Activated T-cell treated with anti-CD3 and anti-CD28 coated beads, Interleukin-2, amount 50 U/mL, for 4 hours (primary cell): ENCODE results near the gene TOMM40L. TPM values are rescaled to one million over a fixed set of nuclear protein-coding genes. Genes with fewer than 3 reads are reported as not detected.

Source experiments
- ATAC-seq, 2 donors: fragments of 200-7000 bp; cut with Tn5 transposase; one replicate each; pipeline ENCODE4 v1.10.0; 2021
- DNase-seq: peaks from one replicate; pipeline ENCODE4 v3.0.0-alpha.2; 2020
- H3K27me3 Mint-ChIP-seq: one replicate; pipeline ENCODE4 v1.8.0; 2021; ENCODE audit warnings: low read depth, mixed read lengths
- H3K36me3 Mint-ChIP-seq: one replicate; pipeline ENCODE4 v1.8.0; 2022; ENCODE audit warnings: mixed read lengths; ENCODE audit not compliant: insufficient read depth
- H3K4me1 Mint-ChIP-seq: one replicate; pipeline ENCODE4 v1.8.0; 2021; ENCODE audit warnings: low read depth, mixed read lengths
- H3K4me3 Mint-ChIP-seq: one replicate; pipeline ENCODE4 v1.8.0; 2021; ENCODE audit warnings: mild to moderate bottlenecking, moderate library complexity, mixed read lengths
- H3K9me3 Mint-ChIP-seq: one replicate; pipeline ENCODE4 v1.8.0; 2021; ENCODE audit warnings: mixed read lengths
- total RNA-seq, 3 donors: library from RNA; stranded (reverse); gene quantifications; one replicate each; pipeline ENCODE4 v1.2.1, GENCODE V29; 2021

Gene TOMM40L
- total RNA-seq, 3 donors from 2014 or later = 23.8 to 29.8 (median 25.5) TPM

- peaks cover 18% of the 10 kb centered on the region for H3K36me3 Mint-ChIP-seq
- no peaks in the 10 kb centered on the region for H3K27me3 Mint-ChIP-seq
- H3K4me3 Mint-ChIP-seq = peak within 1 kb of the TSS; percentile 94
- no peaks in the 10 kb centered on the region for H3K9me3 Mint-ChIP-seq
- peaks cover 65% of the 10 kb centered on the region for H3K4me1 Mint-ChIP-seq
- DNase-seq = peak; percentile 93
- peak; percentile 99 for ATAC-seq
Measured at GRCh38 chr1:161201836-161202712, 23.8 kb upstream of the TOMM40L start, which contains the start of gene NDUFS2. Gene NDUFS2 (plus strand): TSS chr1:161202367. CDS start chr1:161202386, 19 bp downstream.

DNA sequence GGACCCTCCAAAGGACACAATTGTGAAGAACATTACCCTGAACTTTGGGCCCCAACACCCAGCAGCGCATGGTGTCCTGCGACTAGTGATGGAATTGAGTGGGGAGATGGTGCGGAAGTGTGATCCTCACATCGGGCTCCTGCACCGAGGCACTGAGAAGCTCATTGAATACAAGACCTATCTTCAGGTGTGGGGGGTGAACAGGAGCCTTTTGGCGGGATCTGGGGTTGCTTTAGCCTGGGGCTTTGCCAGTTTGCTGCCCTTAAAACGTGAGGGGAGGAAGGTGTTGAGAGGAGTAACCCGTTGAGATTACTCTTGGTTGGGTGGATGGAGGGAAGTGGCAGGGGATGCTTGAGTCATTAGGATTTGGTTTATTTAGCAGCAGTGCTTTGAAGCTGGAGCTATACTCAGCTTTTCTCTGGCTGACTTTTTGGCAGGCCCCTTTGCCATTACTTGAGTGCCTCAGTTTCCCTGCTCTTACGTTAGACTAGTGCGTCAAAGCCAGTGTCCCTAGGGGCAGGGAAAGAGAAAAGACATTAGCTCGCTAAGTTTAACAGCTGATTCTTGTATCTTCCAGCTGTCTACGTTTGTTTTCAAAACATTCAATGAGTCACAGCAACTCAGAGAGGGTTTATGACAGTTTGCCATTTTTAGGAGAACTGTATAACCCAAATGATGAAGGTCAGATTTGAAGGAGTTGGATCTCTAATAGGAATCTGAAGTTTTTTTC is 19.3 kb upstream of the TOMM40L start:
- peaks cover 30% of the 10 kb centered on the region for H3K36me3 Mint-ChIP-seq
- no peak for DNase-seq
- no peaks in the 10 kb centered on the region for H3K27me3 Mint-ChIP-seq
- no peak for ATAC-seq
- H3K4me1 Mint-ChIP-seq = peaks cover 53% of the 10 kb centered on the region
- H3K4me3 Mint-ChIP-seq = no peak overlapping the region
- no peaks in the 10 kb centered on the region for H3K9me3 Mint-ChIP-seq

- DNase-seq (no peak), ATAC-seq (no peak)
- Mint-ChIP-seq H3K9me3 (no peaks in the 10 kb centered on the region), H3K4me1 (peaks cover 47% of the 10 kb centered on the region), H3K4me3 (no peak overlapping the region), H3K27me3 (no peaks in the 10 kb centered on the region), H3K36me3 (peaks cover 36% of the 10 kb centered on the region)
Measured at GRCh38 chr1:161207173-161207572, 18.7 kb upstream of the TOMM40L start.

GRCh38 chr1:161209790-161210409 is 16.0 kb upstream of the TOMM40L start:
- ATAC-seq (peak; percentile 94 to 96), DNase-seq (peak; percentile 56)
- Mint-ChIP-seq H3K4me3 (no peak overlapping the region), H3K9me3 (no peaks in the 10 kb centered on the region), H3K27me3 (no peaks in the 10 kb centered on the region), H3K36me3 (peaks cover 47% of the 10 kb centered on the region), H3K4me1 (peaks cover 28% of the 10 kb centered on the region)

DNA sequence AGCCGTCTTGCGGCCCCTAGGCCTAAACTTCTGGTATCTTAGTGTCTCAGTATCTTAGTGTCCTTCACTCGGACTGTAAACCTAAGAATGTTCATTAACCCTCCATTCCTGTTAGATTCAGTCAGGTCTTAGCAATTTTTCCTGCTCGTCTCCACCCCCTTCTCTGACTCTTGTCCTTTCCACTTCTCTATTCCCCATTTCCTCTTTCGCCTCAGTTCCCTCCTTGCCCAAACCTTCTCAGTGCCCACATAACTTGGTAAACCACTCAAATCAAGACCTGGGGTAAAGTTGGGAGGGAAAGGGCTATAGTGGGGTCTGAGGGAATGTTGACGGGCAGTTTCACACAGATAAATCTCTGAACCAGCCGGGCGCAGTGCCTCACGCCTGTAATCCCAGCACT is 11.5 kb upstream of the TOMM40L start:
- H3K36me3 Mint-ChIP-seq = peaks cover 36% of the 10 kb centered on the region
- H3K4me1 Mint-ChIP-seq = peaks cover 44% of the 10 kb centered on the region
- no peak for ATAC-seq
- no peaks in the 10 kb centered on the region for H3K27me3 Mint-ChIP-seq
- DNase-seq = no peak
- H3K4me3 Mint-ChIP-seq = no peak overlapping the region
- H3K9me3 Mint-ChIP-seq = no peaks in the 10 kb centered on the region

- ATAC-seq (no peak), DNase-seq (no peak)
- Mint-ChIP-seq H3K4me3 (peak within 1 kb of the TSS; percentile 63), H3K36me3 (peaks cover 29% of the 10 kb centered on the region), H3K27me3 (no peaks in the 10 kb centered on the region), H3K9me3 (no peaks in the 10 kb centered on the region), H3K4me1 (peaks cover 41% of the 10 kb centered on the region)
Measured at GRCh38 chr1:161215076-161215475, 10.8 kb upstream of the TOMM40L start, which contains the start of gene FCER1G. Gene FCER1G (plus strand): TSS chr1:161215295. CDS start chr1:161215322, 27 bp downstream.

GRCh38 chr1:161216945-161217712 is 8.7 kb upstream of the TOMM40L start:
- H3K4me3 Mint-ChIP-seq = peak overlapping the region; percentile 59
- H3K4me1 Mint-ChIP-seq = peaks cover 44% of the 10 kb centered on the region
- DNase-seq (no peak), ATAC-seq (peak; percentile 19 to 25)
- no peaks in the 10 kb centered on the region for H3K27me3 Mint-ChIP-seq
- H3K36me3 Mint-ChIP-seq = peaks cover 22% of the 10 kb centered on the region
- no peaks in the 10 kb centered on the region for H3K9me3 Mint-ChIP-seq

GRCh38 chr1:161217831-161218230 is 8.0 kb upstream of the TOMM40L start:
- no peaks in the 10 kb centered on the region for H3K27me3 Mint-ChIP-seq
- H3K4me1 Mint-ChIP-seq = peaks cover 44% of the 10 kb centered on the region
- ATAC-seq (no peak), DNase-seq (no peak)
- peaks cover 19% of the 10 kb centered on the region for H3K36me3 Mint-ChIP-seq
- no peak overlapping the region for H3K4me3 Mint-ChIP-seq
- no peaks in the 10 kb centered on the region for H3K9me3 Mint-ChIP-seq

DNA sequence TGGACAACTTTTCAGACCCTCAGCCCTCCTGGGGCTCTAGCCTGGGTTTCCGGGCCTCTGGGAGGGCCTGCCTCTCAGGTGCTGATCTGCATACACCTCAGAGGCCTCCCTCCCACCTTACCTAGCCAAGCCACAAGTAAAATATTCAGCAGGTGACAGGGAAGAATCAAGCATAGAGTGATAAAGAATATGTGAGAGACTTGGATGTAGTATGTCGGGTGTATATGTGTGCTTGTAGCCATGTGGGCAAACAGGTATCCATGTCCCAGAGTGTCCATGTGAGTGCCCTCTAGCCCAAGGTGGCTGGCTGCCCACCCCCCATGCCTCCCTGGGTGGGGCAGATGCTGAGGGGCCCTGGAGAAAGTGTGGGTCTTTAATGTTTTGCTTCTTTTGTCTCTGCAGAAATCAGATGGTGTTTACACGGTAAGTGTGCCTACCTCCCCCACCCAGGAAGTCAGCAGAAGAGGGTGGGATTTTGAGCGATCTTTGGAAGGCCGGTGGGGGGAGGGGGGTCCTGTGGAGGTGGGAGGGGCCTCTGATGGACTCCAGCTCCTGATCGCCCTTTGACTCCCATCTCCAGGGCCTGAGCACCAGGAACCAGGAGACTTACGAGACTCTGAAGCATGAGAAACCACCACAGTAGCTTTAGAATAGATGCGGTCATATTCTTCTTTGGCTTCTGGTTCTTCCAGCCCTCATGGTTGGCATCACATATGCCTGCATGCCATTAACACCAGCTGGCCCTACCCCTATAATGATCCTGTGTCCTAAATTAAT is 7.4 kb upstream of the TOMM40L start:
- Mint-ChIP-seq H3K4me3 (no peak overlapping the region), H3K4me1 (peaks cover 44% of the 10 kb centered on the region)

GRCh38 chr1:161219078-161219892 is 6.6 kb upstream of the TOMM40L start:
- Mint-ChIP-seq H3K27me3 (peaks cover 1% of the 10 kb centered on the region), H3K4me3 (no peak overlapping the region), H3K4me1 (peaks cover 44% of the 10 kb centered on the region), H3K36me3 (peaks cover 8% of the 10 kb centered on the region), H3K9me3 (no peaks in the 10 kb centered on the region)
- ATAC-seq (no peak), DNase-seq (no peak)

More for the DNA sequence above, 7.4 kb upstream of the TOMM40L start:
- peaks cover 1% of the 10 kb centered on the region for H3K27me3 Mint-ChIP-seq
- peaks cover 14% of the 10 kb centered on the region for H3K36me3 Mint-ChIP-seq
- H3K9me3 Mint-ChIP-seq = no peaks in the 10 kb centered on the region
- DNase-seq (no peak), ATAC-seq (no peak)

DNA sequence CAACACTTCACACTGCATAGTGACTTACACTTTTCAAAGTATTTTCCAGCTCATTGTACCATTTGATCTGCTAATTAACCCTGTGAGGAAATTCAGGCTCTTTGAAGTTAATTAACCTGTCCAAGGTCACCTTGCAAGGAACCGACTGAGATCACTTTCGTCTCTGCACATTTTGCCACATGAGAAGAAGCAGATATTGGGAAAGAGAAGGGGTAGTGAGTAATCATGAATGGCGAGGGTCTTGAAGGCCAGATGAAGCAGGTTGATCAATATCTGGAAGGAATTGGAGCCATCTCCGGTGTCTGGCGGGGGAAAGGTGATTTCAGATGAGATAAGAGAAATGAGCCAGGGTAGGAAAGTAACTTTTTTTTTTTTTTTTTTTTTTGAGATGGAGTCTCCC is 5.9 kb upstream of the TOMM40L start:
- Mint-ChIP-seq H3K9me3 (no peaks in the 10 kb centered on the region), H3K4me1 (peaks cover 40% of the 10 kb centered on the region), H3K36me3 (peaks cover 3% of the 10 kb centered on the region), H3K4me3 (no peak overlapping the region), H3K27me3 (peaks cover 1% of the 10 kb centered on the region)
- DNase-seq (no peak), ATAC-seq (no peak)

- DNase-seq (no peak), ATAC-seq (no peak)
- Mint-ChIP-seq H3K4me3 (no peak overlapping the region), H3K9me3 (no peaks in the 10 kb centered on the region), H3K27me3 (peaks cover 1% of the 10 kb centered on the region), H3K36me3 (no peaks in the 10 kb centered on the region), H3K4me1 (peaks cover 49% of the 10 kb centered on the region)
Measured at GRCh38 chr1:161222175-161223019, 3.5 kb upstream of the TOMM40L start.
